ENCODE measurements around the gene SH2D3C.

The SH2D3C gene

DNA sequence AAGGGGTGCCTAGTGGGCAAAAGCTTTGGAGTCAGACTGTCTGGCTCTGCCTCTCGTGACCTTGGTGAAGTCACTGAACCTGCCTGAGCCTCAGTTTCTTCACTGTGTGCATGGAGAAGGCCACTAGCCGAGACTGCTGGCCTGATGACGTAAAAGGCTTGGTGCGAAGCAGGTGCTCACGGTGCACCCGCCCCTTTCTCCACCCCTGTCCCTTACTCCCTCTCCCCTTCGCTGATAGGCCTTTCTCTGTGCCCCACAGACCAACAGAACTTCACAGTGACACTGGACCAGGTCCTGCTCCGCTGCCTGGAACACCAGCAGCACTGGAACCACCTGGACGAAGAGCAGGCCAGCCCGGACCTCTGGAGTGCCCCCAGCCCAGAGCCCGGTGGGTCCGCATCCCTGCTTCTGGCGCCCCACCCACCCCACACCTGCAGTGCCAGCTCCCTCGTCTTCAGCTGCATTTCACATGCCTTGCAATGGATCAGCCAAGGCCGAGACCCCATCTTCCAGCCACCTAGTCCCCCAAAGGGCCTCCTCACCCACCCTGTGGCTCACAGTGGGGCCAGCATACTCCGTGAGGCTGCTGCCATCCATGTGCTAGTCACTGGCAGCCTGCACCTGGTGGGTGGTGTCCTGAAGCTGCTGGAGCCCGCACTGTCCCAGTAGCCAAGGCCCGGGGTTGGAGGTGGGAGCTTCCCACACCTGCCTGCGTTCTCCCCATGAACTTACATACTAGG lies 34.6 kb upstream of the SH2D3C start:
- Histone ChIP-seq H3K4me1 (ENCODE audit: control insufficient read depth, low read length) (peaks cover 5% of the 10 kb centered on the region; the same call in 1 of the 2 replicates), H4K20me1 (ENCODE audit: control insufficient read depth, insufficient read depth, low read depth, low read length) (no peaks in the 10 kb centered on the region), H3K9me3 (ENCODE audit: control insufficient read depth, insufficient read depth, low read length) (no peaks in the 10 kb centered on the region), H3K4me2 (ENCODE audit: low read length) (no peak overlapping the region), H3K27me3 (ENCODE audit: control insufficient read depth, low read length) (no peaks in the 10 kb centered on the region), H3K9me2 (replicated peaks; ENCODE audit: control insufficient read depth, low read length) (no peaks in the 10 kb centered on the region), H3K4me3 (ENCODE audit: low read length) (no peak overlapping the region), H3K79me2 (ENCODE audit: control insufficient read depth, low read length) (no peaks in the 10 kb centered on the region), H3K36me3 (ENCODE audit: control insufficient read depth, low read length) (peaks cover 56% of the 10 kb centered on the region), H3K27ac (ENCODE audit: low read depth, low read length) (no peak overlapping the region), H3F3A (ENCODE audit: control insufficient read depth, insufficient read depth) (no peaks in the 10 kb centered on the region)
- TF ChIP-seq, protein P1, sequence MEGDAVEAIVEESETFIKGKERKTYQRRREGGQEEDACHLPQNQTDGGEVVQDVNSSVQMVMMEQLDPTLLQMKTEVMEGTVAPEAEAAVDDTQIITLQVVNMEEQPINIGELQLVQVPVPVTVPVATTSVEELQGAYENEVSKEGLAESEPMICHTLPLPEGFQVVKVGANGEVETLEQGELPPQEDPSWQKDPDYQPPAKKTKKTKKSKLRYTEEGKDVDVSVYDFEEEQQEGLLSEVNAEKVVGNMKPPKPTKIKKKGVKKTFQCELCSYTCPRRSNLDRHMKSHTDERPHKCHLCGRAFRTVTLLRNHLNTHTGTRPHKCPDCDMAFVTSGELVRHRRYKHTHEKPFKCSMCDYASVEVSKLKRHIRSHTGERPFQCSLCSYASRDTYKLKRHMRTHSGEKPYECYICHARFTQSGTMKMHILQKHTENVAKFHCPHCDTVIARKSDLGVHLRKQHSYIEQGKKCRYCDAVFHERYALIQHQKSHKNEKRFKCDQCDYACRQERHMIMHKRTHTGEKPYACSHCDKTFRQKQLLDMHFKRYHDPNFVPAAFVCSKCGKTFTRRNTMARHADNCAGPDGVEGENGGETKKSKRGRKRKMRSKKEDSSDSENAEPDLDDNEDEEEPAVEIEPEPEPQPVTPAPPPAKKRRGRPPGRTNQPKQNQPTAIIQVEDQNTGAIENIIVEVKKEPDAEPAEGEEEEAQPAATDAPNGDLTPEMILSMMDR (IDR thresholded peaks at IDR 0.05; ENCODE audit: low read depth, low read length, poor library complexity, severe bottlenecking): no peak
- no peak for TF ChIP-seq EZH2phosphoT487 (IDR thresholded peaks at IDR 0.05; ENCODE audit: borderline replicate concordance, low read length)

DNA sequence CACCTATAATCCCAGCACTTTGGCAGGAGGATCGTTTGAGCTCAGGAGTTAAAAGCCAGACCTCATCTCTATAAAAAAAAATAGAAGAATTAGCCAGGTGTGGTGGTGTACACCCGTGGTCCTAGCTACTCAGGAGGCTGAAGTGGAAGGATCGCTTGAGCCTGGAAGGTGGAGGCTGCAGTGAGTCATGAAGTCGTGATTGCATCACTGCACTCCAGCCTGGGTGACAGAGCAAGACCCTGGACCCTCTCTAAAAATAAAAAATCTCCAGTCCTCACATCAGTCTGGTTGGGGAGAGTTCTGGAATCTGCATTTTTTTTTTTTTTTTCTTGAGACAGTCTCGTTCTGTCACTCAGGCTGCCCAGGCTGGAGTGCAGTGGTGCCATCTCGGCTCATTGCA lies 33.5 kb upstream of the SH2D3C start:
- H3K4me3 ChIP-seq (ENCODE audit: low read length): no peak overlapping the region
- no peaks in the 10 kb centered on the region for H3K27me3 ChIP-seq (ENCODE audit: control insufficient read depth, low read length)
- no peak overlapping the region for H3K4me2 ChIP-seq (ENCODE audit: low read length)
- H4K20me1 ChIP-seq (ENCODE audit: control insufficient read depth, insufficient read depth, low read depth, low read length): no peaks in the 10 kb centered on the region
- TF ChIP-seq, protein P1 (IDR thresholded peaks at IDR 0.05; ENCODE audit: low read depth, low read length, poor library complexity, severe bottlenecking): no peak
- no peak for TF ChIP-seq EZH2phosphoT487 (IDR thresholded peaks at IDR 0.05; ENCODE audit: borderline replicate concordance, low read length)
- H3K9me2 ChIP-seq (replicated peaks; ENCODE audit: control insufficient read depth, low read length): no peaks in the 10 kb centered on the region
- H3K27ac ChIP-seq (ENCODE audit: low read depth, low read length): no peak overlapping the region
- H3F3A ChIP-seq (ENCODE audit: control insufficient read depth, insufficient read depth): no peaks in the 10 kb centered on the region
- no peaks in the 10 kb centered on the region for H3K79me2 ChIP-seq (ENCODE audit: control insufficient read depth, low read length)
- H3K36me3 ChIP-seq (ENCODE audit: control insufficient read depth, low read length): peaks cover 67% of the 10 kb centered on the region
- H3K9me3 ChIP-seq (ENCODE audit: control insufficient read depth, insufficient read depth, low read length): no peaks in the 10 kb centered on the region
- H3K4me1 ChIP-seq (ENCODE audit: control insufficient read depth, low read length): peaks cover 5% of the 10 kb centered on the region; the same call in 1 of the 2 replicates

DNA sequence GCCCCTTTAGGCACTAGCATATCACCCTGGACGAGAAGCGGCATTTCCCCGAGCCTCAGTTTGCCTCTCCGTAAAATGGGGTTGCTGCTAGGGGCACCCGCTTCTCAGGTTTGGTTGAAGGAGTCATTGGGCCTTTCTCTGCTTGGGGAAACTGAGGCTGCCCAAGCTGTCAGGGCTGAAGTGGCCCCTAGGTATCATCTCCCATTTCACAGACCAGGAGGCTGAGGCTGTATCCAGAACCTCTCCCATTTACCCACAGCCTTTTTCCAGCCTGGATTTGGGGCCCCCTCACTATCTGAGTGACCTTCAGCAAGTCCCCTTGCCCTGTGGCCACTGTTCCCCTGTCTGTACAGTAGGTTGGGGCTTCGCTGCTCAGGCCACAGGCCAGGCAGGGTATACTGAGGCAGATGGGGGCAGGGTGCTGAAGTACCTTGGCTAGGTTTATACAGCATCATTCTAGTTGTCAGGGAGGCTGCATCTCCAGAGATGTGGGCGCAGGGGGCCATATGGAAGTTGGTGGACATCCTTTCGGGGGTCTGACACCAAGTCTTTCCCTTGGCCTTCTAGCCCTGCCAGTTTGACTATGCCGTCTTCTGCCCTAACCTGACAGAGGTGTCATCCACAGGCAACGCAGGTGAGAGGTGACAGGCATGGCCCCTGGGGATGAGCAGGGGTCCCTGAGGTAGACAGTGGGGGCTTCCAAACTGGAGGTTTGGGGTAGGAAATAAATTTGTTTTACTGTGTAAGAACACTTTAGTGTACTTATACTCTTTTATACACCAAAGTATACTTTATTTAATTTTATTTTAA lies 32.1 kb upstream of the SH2D3C start:
- peaks cover 12% of the 10 kb centered on the region for H3K79me2 ChIP-seq (ENCODE audit: control insufficient read depth, low read length)
- H3K4me1 ChIP-seq (ENCODE audit: control insufficient read depth, low read length): peaks cover 5% of the 10 kb centered on the region; the same call in 1 of the 2 replicates
- no peaks in the 10 kb centered on the region for H3K27me3 ChIP-seq (ENCODE audit: control insufficient read depth, low read length)
- no peak overlapping the region for H3K4me3 ChIP-seq (ENCODE audit: low read length)
- H3K27ac ChIP-seq (ENCODE audit: low read depth, low read length): no peak overlapping the region
- H3K9me3 ChIP-seq (ENCODE audit: control insufficient read depth, insufficient read depth, low read length): no peaks in the 10 kb centered on the region
- H3K9me2 ChIP-seq (replicated peaks; ENCODE audit: control insufficient read depth, low read length): no peaks in the 10 kb centered on the region
- H4K20me1 ChIP-seq (ENCODE audit: control insufficient read depth, insufficient read depth, low read depth, low read length): no peaks in the 10 kb centered on the region
- H3F3A ChIP-seq (ENCODE audit: control insufficient read depth, insufficient read depth): no peaks in the 10 kb centered on the region
- H3K36me3 ChIP-seq (ENCODE audit: control insufficient read depth, low read length): peaks cover 78% of the 10 kb centered on the region
- TF ChIP-seq, protein P1 (IDR thresholded peaks at IDR 0.05; ENCODE audit: low read depth, low read length, poor library complexity, severe bottlenecking): no peak
- TF ChIP-seq EZH2phosphoT487 (IDR thresholded peaks at IDR 0.05; ENCODE audit: borderline replicate concordance, low read length): no peak
- no peak overlapping the region for H3K4me2 ChIP-seq (ENCODE audit: low read length)

Data from DOHH2 (cell line).